GM12878 (cell line): ENCODE data around the gene SH2D5. TPM values are rescaled to one million over a fixed set of nuclear protein-coding genes. Genes with fewer than 3 reads are reported as not detected.

Experiments used
- ATAC-seq: fragments of 200-7000 bp; cut with Tn5 transposase; 3 replicates; pipeline ENCODE4 v1.9.1; 2020; ENCODE audit warnings: mild to moderate bottlenecking, moderate library complexity
- BruUV-seq: library from RNA; stranded (reverse); fragments of 400-500 nt; replicated peaks from 2 replicates; lab custom pipeline; 2021; lab: Mats Ljungman, UMichigan
- CTCF ChIA-PET: fragments of 300-600 bp; sonication (Branson Sonifier 250); formaldehyde crosslinking; extraction: SDS; loops from one replicate; lab custom pipeline; 2021; ENCODE audit warnings: inconsistent platforms; lab: Yijun Ruan, JAX
- POLR2A ChIA-PET: fragments of 350-600 bp; formaldehyde crosslinking; extraction: SDS; loops from one replicate; lab custom pipeline; 2021; ENCODE audit warnings: inconsistent platforms; lab: Charles Lee
- RAD21 ChIA-PET: fragments of 300-600 bp; sonication (Branson Sonifier 250); formaldehyde crosslinking; loops from one replicate; lab custom pipeline; 2023; ENCODE audit warnings: antibody characterized with exemption; ENCODE audit not compliant: unreplicated experiment; lab: Charles Lee
- SMC1A ChIA-PET: fragments of 300-600 bp; sonication (Branson Sonifier 250); formaldehyde crosslinking; loops from one replicate; lab custom pipeline; 2023; ENCODE audit not compliant: unreplicated experiment, uncharacterized antibody; lab: Charles Lee
- DNase-seq: peaks from one replicate; pipeline ENCODE4 v3.0.0-alpha.2; 2011; ENCODE audit warnings: low read depth, low spot score
- FAIRE-seq: peaks from 3 replicates; lab custom pipeline; 2011; peaks lifted over from hg19 to GRCh38; lab: Jason Lieb, UNC
- H2AFZ ChIP-seq: 2 replicates; pipeline ENCODE4 v1.6.0; 2011; ENCODE audit warnings: low read depth, low read length, control low read depth; ENCODE audit not compliant: control insufficient read depth
- H3K27ac ChIP-seq: 2 replicates; pipeline ENCODE4 v1.5.1; 2011; ENCODE audit warnings: control low read depth; ENCODE audit not compliant: control insufficient read depth, insufficient read depth
- H3K27me3 ChIP-seq, 2 experiments: replicated peaks in 1 of 2; 2 replicates each; pipeline versions ENCODE4 v1.6.0 to v1.6.1; 2011; ENCODE audit warnings: low read length in 1 of 2; ENCODE audit not compliant: control insufficient read depth in 2 of 2, insufficient read depth in 2 of 2
- H3K36me3 ChIP-seq, 2 experiments: 2 replicates each; pipeline ENCODE4 v1.5.1; 2011; ENCODE audit warnings: low read length in 1 of 2; ENCODE audit not compliant: control insufficient read depth in 2 of 2, insufficient read depth in 2 of 2
- H3K4me1 ChIP-seq: 2 replicates; pipeline ENCODE4 v1.6.1; 2011; ENCODE audit warnings: mild to moderate bottlenecking, low read length, moderate library complexity, mixed read lengths; ENCODE audit not compliant: control insufficient read depth, insufficient read depth
- H3K4me2 ChIP-seq: 2 replicates; pipeline ENCODE4 v1.6.0; 2011; ENCODE audit warnings: control low read depth; ENCODE audit not compliant: control insufficient read depth, insufficient read depth
- H3K4me3 ChIP-seq: fragments of 200-600 bp; sonication (generic); 2 replicates; pipeline ENCODE4 v1.5.1; 2016
- H3K79me2 ChIP-seq: 2 replicates; pipeline ENCODE4 v1.6.0; 2011; ENCODE audit warnings: low read length; ENCODE audit not compliant: control insufficient read depth, insufficient read depth
- H3K9ac ChIP-seq: 2 replicates; pipeline ENCODE4 v1.8.0; 2011; ENCODE audit warnings: low read length, control low read depth, mixed read lengths; ENCODE audit not compliant: control insufficient read depth, insufficient read depth
- H3K9me3 ChIP-seq: replicated peaks from 3 replicates; pipeline ENCODE4 v1.5.1; 2011; ENCODE audit warnings: mild to moderate bottlenecking, low read length; ENCODE audit not compliant: control insufficient read depth, insufficient read depth
- H4K20me1 ChIP-seq: 2 replicates; pipeline ENCODE4 v1.6.0; 2011; ENCODE audit not compliant: control insufficient read depth, insufficient read depth
- BCLAF1 ChIP-seq: fragments of 450-650 bp; IDR thresholded peaks from 2 replicates; pipeline ENCODE4 v1.6.1; 2017; ENCODE audit warnings: antibody characterized with exemption, mild to moderate bottlenecking, moderate library complexity
- KDM1A ChIP-seq: fragments of 200-600 bp; sonication (generic); IDR thresholded peaks from 2 replicates; pipeline ENCODE4 v1.6.1; 2016; ENCODE audit warnings: borderline replicate concordance
- PBX3 ChIP-seq: IDR thresholded peaks from 2 replicates; pipeline ENCODE4 v1.6.1; 2011; ENCODE audit warnings: mild to moderate bottlenecking, low read depth, low read length, moderate library complexity; ENCODE audit not compliant: insufficient replicate concordance
- POLR2A ChIP-seq: IDR thresholded peaks from 2 replicates; pipeline ENCODE4 v1.6.1; 2011; ENCODE audit warnings: low read depth, mild to moderate bottlenecking, low read length
- REST ChIP-seq: IDR thresholded peaks from 2 replicates; pipeline ENCODE4 v1.6.1; 2012; ENCODE audit warnings: mild to moderate bottlenecking, low read depth, low read length
- SREBF1 ChIP-seq: IDR thresholded peaks from 2 replicates; pipeline ENCODE4 v1.6.1; 2012; ENCODE audit warnings: mild to moderate bottlenecking, low read length
- TBL1XR1 ChIP-seq: IDR thresholded peaks from 2 replicates; pipeline ENCODE4 v1.6.1; 2012; ENCODE audit warnings: low read depth, low read length, improper control_type of control experiment
- WRNIP1 ChIP-seq: IDR thresholded peaks from 2 replicates; pipeline ENCODE4 v1.6.1; 2011; ENCODE audit warnings: low read depth, low read length, improper control_type of control experiment, borderline replicate concordance
- ZNF207 ChIP-seq: fragments of 450-650 bp; IDR thresholded peaks from 2 replicates; pipeline ENCODE4 v1.6.1; 2014; ENCODE audit warnings: antibody characterized with exemption, mild to moderate bottlenecking, borderline replicate concordance
- WGBS: methylation state at CpG from one replicate; pipeline ENCODE4 v1.1.6; 2016; ENCODE audit warnings: low lambda C conversion rate; ENCODE audit not compliant: insufficient replicate concordance, insufficient coverage; ENCODE audit errors: missing lambda C conversion rate; 5-methylcytosine and 5-hydroxymethylcytosine counted together
- in situ Hi-C: fragments of 300-500 bp; cut with MboI; formaldehyde crosslinking; loops from 9 replicates; pipeline ENCODE4 v1.14.3; 2018; ENCODE audit warnings: mixed read lengths
- intact Hi-C: fragments of 100-400 bp; cut with micrococcal nuclease; formaldehyde crosslinking; loops from one replicate; pipeline ENCODE4 v1.14.2; 2022; ENCODE audit not compliant: unreplicated experiment
- polyA plus RNA-seq, 11 experiments: library from polyadenylated mRNA; depleted of rRNA in 4 of 11; unstranded in 6 of 11; stranded (reverse) in 5 of 11; fragments of >200 nt; fragmentation: Nextera tagmentation in 4 of 11; fragmentation: Illumina TruSeq in 1 of 11; extraction: Ambion mirVana in 4 of 11; extraction: Trizol in 1 of 11; gene quantifications; 1 replicate in 1 of 11; 2 replicates in 10 of 11; pipeline versions ENCODE4 v1.2.1 to v1.2.3, GENCODE V29; 2011 to 2016; ENCODE audit warnings: inconsistent platforms in 2 of 11, missing spikeins in 2 of 11, low read depth in 1 of 11
- total RNA-seq, 4 experiments: library from RNA; depleted of rRNA in 3 of 4; stranded (reverse); fragments of >200 nt in 3 of 4; fragmentation: Illumina TruSeq in 1 of 4; extraction: Trizol in 1 of 4; gene quantifications; 2 replicates each; pipeline versions ENCODE4 v1.2.1 to v1.2.3, GENCODE V29; 2013 to 2021
- TF ChIP-seq, protein P1 (sequence below): fragments of 450-650 bp; conservative IDR thresholded peaks from 2 replicates; pipeline ENCODE4 v1.6.1; 2017; ENCODE audit warnings: mild to moderate bottlenecking, moderate library complexity
- TF ChIP-seq, protein P2 (sequence below): fragments of 150-350 bp; IDR thresholded peaks from 2 replicates; pipeline ENCODE4 v1.6.1; 2014; ENCODE audit warnings: mild to moderate bottlenecking, low read depth, low read length

Gene SH2D5
- total and polyA plus RNA-seq, 10 of the 15 experiments (the other 5 are each of a cell fraction or from before 2014, with no cell fraction given): 0.03 to 0.62 (median 0.20) TPM; not detected in 3

- TF ChIP-seq, protein P1, sequence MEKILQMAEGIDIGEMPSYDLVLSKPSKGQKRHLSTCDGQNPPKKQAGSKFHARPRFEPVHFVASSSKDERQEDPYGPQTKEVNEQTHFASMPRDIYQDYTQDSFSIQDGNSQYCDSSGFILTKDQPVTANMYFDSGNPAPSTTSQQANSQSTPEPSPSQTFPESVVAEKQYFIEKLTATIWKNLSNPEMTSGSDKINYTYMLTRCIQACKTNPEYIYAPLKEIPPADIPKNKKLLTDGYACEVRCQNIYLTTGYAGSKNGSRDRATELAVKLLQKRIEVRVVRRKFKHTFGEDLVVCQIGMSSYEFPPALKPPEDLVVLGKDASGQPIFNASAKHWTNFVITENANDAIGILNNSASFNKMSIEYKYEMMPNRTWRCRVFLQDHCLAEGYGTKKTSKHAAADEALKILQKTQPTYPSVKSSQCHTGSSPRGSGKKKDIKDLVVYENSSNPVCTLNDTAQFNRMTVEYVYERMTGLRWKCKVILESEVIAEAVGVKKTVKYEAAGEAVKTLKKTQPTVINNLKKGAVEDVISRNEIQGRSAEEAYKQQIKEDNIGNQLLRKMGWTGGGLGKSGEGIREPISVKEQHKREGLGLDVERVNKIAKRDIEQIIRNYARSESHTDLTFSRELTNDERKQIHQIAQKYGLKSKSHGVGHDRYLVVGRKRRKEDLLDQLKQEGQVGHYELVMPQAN: no peak
- TF ChIP-seq SREBF1: no peak
- no peak for TF ChIP-seq KDM1A
- no peak for TF ChIP-seq POLR2A
Observed at GRCh38 chr1:20684651-20685050, 47.9 kb downstream of the SH2D5 start (continued).

- CTCF ChIA-PET: no interaction called here
- TF ChIP-seq TBL1XR1 (no peak), BCLAF1 (no peak), PBX3 (no peak), ZNF207 (no peak), REST (no peak), WRNIP1 (no peak)
- TF ChIP-seq, protein P2, sequence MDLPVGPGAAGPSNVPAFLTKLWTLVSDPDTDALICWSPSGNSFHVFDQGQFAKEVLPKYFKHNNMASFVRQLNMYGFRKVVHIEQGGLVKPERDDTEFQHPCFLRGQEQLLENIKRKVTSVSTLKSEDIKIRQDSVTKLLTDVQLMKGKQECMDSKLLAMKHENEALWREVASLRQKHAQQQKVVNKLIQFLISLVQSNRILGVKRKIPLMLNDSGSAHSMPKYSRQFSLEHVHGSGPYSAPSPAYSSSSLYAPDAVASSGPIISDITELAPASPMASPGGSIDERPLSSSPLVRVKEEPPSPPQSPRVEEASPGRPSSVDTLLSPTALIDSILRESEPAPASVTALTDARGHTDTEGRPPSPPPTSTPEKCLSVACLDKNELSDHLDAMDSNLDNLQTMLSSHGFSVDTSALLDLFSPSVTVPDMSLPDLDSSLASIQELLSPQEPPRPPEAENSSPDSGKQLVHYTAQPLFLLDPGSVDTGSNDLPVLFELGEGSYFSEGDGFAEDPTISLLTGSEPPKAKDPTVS: no peak
Observed at GRCh38 chr1:20684050-20684620, 48.4 kb downstream of the SH2D5 start.

More at GRCh38 chr1:20684050-20684620, 48.4 kb downstream of the SH2D5 start:
- DNase-seq (no peak), ATAC-seq (no peak), FAIRE-seq (no peak)
- no peak overlapping the region for H3K4me3 ChIP-seq
- no TSS peak for BruUV-seq
- no peaks in the 10 kb centered on the region for H3K79me2 ChIP-seq
- ChIA-PET POLR2A (no interaction called here), RAD21 (no interaction called here), SMC1A (no interaction called here)
- no peaks in the 10 kb centered on the region for H3K36me3 ChIP-seq
- no peaks in the 10 kb centered on the region for H3K9me3 ChIP-seq
- no peaks in the 10 kb centered on the region for H3K4me1 ChIP-seq
- H3K9ac ChIP-seq: no peak overlapping the region
- no peak overlapping the region for H3K27ac ChIP-seq
- in situ Hi-C loops: no loop called here
- H3K4me2 ChIP-seq: no peak overlapping the region
- peaks cover 2 to 3% of the 10 kb centered on the region in 2 experiments for H3K27me3 ChIP-seq
- WGBS: 36% methylated on average over 12 of the region's 13 CpGs
- intact Hi-C loops: no loop called here
- H4K20me1 ChIP-seq: no peaks in the 10 kb centered on the region
- H2AFZ ChIP-seq: no peak overlapping the region
